H1 (cell line): ENCODE measurements around the gene DCLK1. TPM values are rescaled to one million over a fixed set of nuclear protein-coding genes. Genes with fewer than 3 reads are reported as not detected.

ENCODE experiments used
- ATF3 ChIP-seq: IDR thresholded peaks from 2 replicates; pipeline ENCODE4 v1.6.1; 2011; ENCODE audit warnings: low read depth, mild to moderate bottlenecking, low read length; ENCODE audit not compliant: insufficient read depth
- CBX5 ChIP-seq: fragments of 300-800, 300-1000 bp; sonication (generic); IDR thresholded peaks from 2 replicates; pipeline ENCODE4 v1.7.1; 2016; ENCODE audit warnings: antibody characterized with exemption, low read length, low read depth
- FOSL1 ChIP-seq: IDR thresholded peaks from 2 replicates; pipeline ENCODE4 v1.6.1; 2011; ENCODE audit warnings: mild to moderate bottlenecking, low read depth, low read length, moderate library complexity; ENCODE audit not compliant: insufficient read depth
- HDAC2 ChIP-seq, 2 experiments: fragments of 300-600 bp in 1 of 2; sonication (generic) in 1 of 2; IDR thresholded peaks; 2 replicates each; pipeline ENCODE4 v1.6.1; 2011 to 2012; ENCODE audit warnings: low read depth in 2 of 2, low read length in 2 of 2, mild to moderate bottlenecking in 2 of 2, moderate library complexity in 2 of 2, borderline replicate concordance in 1 of 2, inconsistent platforms in 1 of 2
- KDM4A ChIP-seq: IDR thresholded peaks from one replicate; pipeline ENCODE4 v1.7.1; 2012; ENCODE audit warnings: low read depth, mild to moderate bottlenecking, moderate library complexity, low read length, inconsistent platforms; ENCODE audit not compliant: severe bottlenecking
- POLR2AphosphoS5 ChIP-seq: IDR thresholded peaks from 2 replicates; pipeline ENCODE4 v1.6.1; 2011; ENCODE audit warnings: low read depth, low read length
- RBBP5 ChIP-seq: IDR thresholded peaks from 2 replicates; pipeline ENCODE4 v1.7.1; 2012; ENCODE audit warnings: low read depth, mild to moderate bottlenecking, inconsistent platforms, low read length, moderate library complexity, borderline replicate concordance
- RNF2 ChIP-seq: fragments of 200-900, 300-1000 bp; sonication (generic); IDR thresholded peaks from 2 replicates; pipeline ENCODE4 v1.7.1; 2016; ENCODE audit warnings: borderline replicate concordance, low read depth, mild to moderate bottlenecking, antibody characterized with exemption, low read length; ENCODE audit not compliant: poor library complexity, severe bottlenecking; ENCODE audit errors: missing control alignments
- TCF12 ChIP-seq: IDR thresholded peaks from 2 replicates; pipeline ENCODE4 v1.6.1; 2011; ENCODE audit warnings: low read depth, mild to moderate bottlenecking, low read length
- polyA plus RNA-seq, 7 experiments: library from polyadenylated mRNA; depleted of rRNA in 3 of 7; stranded (reverse) in 5 of 7; unstranded in 2 of 7; fragments of >200 nt in 5 of 7; fragments of 200-250 nt in 2 of 7; gene quantifications; 1 replicate in 5 of 7; 2 replicates in 1 of 7; 4 replicates in 1 of 7; pipeline versions ENCODE4 v1.2.1 to v1.2.3, GENCODE V29; 2011 to 2013; ENCODE audit warnings: missing spikeins in 2 of 7, mixed read lengths in 2 of 7
- total RNA-seq: library from RNA; stranded (reverse); fragmentation: NEBNext Ultra II Directional; extraction: Animal tissue kit (Norgen Biotek cat#: 25700); gene quantifications from 2 replicates; pipeline ENCODE4 v1.2.1, GENCODE V29; 2021
- TF ChIP-seq, protein P1 (sequence below): fragments of 300-600 bp; sonication (generic); IDR thresholded peaks from 2 replicates; pipeline ENCODE4 v1.7.1; 2012; ENCODE audit warnings: low read length, moderate library complexity, mild to moderate bottlenecking, inconsistent platforms; ENCODE audit not compliant: insufficient replicate concordance

The DCLK1 gene
- total and polyA plus RNA-seq, 2 of the 8 experiments (the other 6 are each of a cell fraction or from before 2014, with no cell fraction given): 22.8 to 41.0 TPM

DNA sequence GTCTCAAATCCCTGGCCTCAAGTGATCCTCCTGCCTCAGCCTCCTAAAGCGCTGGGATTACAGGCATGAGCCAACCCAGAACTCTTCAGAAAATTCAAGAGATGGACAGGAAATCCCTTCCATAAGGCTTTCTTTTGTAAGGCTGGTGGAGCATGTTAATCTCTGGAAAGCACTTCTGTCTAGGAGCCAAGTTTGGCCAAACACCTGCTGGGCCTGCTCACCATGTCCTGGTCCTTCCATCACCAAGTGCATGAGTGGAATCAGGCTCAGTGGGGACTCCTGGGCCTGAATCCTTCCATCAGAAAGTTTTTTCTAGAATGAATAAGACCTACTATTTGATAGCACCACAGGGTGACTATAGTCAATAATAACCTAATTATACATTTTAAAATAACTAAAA lies 148.0 kb downstream of the DCLK1 start (continued):
- TF ChIP-seq, protein P1, sequence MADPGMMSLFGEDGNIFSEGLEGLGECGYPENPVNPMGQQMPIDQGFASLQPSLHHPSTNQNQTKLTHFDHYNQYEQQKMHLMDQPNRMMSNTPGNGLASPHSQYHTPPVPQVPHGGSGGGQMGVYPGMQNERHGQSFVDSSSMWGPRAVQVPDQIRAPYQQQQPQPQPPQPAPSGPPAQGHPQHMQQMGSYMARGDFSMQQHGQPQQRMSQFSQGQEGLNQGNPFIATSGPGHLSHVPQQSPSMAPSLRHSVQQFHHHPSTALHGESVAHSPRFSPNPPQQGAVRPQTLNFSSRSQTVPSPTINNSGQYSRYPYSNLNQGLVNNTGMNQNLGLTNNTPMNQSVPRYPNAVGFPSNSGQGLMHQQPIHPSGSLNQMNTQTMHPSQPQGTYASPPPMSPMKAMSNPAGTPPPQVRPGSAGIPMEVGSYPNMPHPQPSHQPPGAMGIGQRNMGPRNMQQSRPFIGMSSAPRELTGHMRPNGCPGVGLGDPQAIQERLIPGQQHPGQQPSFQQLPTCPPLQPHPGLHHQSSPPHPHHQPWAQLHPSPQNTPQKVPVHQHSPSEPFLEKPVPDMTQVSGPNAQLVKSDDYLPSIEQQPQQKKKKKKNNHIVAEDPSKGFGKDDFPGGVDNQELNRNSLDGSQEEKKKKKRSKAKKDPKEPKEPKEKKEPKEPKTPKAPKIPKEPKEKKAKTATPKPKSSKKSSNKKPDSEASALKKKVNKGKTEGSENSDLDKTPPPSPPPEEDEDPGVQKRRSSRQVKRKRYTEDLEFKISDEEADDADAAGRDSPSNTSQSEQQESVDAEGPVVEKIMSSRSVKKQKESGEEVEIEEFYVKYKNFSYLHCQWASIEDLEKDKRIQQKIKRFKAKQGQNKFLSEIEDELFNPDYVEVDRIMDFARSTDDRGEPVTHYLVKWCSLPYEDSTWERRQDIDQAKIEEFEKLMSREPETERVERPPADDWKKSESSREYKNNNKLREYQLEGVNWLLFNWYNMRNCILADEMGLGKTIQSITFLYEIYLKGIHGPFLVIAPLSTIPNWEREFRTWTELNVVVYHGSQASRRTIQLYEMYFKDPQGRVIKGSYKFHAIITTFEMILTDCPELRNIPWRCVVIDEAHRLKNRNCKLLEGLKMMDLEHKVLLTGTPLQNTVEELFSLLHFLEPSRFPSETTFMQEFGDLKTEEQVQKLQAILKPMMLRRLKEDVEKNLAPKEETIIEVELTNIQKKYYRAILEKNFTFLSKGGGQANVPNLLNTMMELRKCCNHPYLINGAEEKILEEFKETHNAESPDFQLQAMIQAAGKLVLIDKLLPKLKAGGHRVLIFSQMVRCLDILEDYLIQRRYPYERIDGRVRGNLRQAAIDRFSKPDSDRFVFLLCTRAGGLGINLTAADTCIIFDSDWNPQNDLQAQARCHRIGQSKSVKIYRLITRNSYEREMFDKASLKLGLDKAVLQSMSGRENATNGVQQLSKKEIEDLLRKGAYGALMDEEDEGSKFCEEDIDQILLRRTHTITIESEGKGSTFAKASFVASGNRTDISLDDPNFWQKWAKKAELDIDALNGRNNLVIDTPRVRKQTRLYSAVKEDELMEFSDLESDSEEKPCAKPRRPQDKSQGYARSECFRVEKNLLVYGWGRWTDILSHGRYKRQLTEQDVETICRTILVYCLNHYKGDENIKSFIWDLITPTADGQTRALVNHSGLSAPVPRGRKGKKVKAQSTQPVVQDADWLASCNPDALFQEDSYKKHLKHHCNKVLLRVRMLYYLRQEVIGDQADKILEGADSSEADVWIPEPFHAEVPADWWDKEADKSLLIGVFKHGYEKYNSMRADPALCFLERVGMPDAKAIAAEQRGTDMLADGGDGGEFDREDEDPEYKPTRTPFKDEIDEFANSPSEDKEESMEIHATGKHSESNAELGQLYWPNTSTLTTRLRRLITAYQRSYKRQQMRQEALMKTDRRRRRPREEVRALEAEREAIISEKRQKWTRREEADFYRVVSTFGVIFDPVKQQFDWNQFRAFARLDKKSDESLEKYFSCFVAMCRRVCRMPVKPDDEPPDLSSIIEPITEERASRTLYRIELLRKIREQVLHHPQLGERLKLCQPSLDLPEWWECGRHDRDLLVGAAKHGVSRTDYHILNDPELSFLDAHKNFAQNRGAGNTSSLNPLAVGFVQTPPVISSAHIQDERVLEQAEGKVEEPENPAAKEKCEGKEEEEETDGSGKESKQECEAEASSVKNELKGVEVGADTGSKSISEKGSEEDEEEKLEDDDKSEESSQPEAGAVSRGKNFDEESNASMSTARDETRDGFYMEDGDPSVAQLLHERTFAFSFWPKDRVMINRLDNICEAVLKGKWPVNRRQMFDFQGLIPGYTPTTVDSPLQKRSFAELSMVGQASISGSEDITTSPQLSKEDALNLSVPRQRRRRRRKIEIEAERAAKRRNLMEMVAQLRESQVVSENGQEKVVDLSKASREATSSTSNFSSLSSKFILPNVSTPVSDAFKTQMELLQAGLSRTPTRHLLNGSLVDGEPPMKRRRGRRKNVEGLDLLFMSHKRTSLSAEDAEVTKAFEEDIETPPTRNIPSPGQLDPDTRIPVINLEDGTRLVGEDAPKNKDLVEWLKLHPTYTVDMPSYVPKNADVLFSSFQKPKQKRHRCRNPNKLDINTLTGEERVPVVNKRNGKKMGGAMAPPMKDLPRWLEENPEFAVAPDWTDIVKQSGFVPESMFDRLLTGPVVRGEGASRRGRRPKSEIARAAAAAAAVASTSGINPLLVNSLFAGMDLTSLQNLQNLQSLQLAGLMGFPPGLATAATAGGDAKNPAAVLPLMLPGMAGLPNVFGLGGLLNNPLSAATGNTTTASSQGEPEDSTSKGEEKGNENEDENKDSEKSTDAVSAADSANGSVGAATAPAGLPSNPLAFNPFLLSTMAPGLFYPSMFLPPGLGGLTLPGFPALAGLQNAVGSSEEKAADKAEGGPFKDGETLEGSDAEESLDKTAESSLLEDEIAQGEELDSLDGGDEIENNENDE: no peak
- TF ChIP-seq KDM4A: no peak
- TF ChIP-seq CBX5: no peak
- no peak for TF ChIP-seq RBBP5
- TF ChIP-seq HDAC2 (IDR thresholded peaks at IDR 0.05; ENCODE audit: borderline replicate concordance in 1 of 2, low read depth in 2 of 2, low read length in 2 of 2): no peak
- no peak for TF ChIP-seq FOSL1
- TF ChIP-seq ATF3: no peak
- no peak for TF ChIP-seq TCF12
- TF ChIP-seq RNF2: no peak
- no peak for TF ChIP-seq POLR2AphosphoS5
